ENCODE results near the gene XDH.
A peak's percentile ranks its signal among the peaks of the same experiment; 100 is the strongest.

XDH gene

GRCh38 chr2:31327505-31327904, 87.0 kb downstream of the XDH start:
- DNase-seq, result no peak

GRCh38 chr2:31324016-31324633, 90.4 kb downstream of the XDH start:
- peak in 1 of 2 donors; percentile 45 for DNase-seq

GRCh38 chr2:31322371-31322770, 92.2 kb downstream of the XDH start:
- DNase-seq, result no peak

- DNase-seq, result peak in 1 of 2 donors; percentile 16
Observed at GRCh38 chr2:31319406-31320175, 95.0 kb downstream of the XDH start.

- peak; percentile 30 to 44 for DNase-seq
Observed at GRCh38 chr2:31318361-31319336, 95.9 kb downstream of the XDH start.

- no peak for DNase-seq
Observed at GRCh38 chr2:31317396-31317795, 97.1 kb downstream of the XDH start.

- no peak for DNase-seq
Observed at GRCh38 chr2:31314761-31315160, 99.8 kb downstream of the XDH start.

- no peak for DNase-seq
Observed at GRCh38 chr2:31312898-31313297, 101.6 kb downstream of the XDH start.

- no peak for DNase-seq
Observed at GRCh38 chr2:31304816-31305215, 109.7 kb downstream of the XDH start.

- DNase-seq, result no peak
Observed at GRCh38 chr2:31302940-31303563, 111.5 kb downstream of the XDH start.

GRCh38 chr2:31300309-31300708, 114.2 kb downstream of the XDH start:
- no peak for DNase-seq

- DNase-seq, result no peak
Observed at GRCh38 chr2:31299547-31299946, 115.0 kb downstream of the XDH start.

GRCh38 chr2:31297751-31298150, 116.8 kb downstream of the XDH start:
- peak in 1 of 2 donors; percentile 21 for DNase-seq

GRCh38 chr2:31296641-31297287, 117.8 kb downstream of the XDH start:
- no peak for DNase-seq

GRCh38 chr2:31294196-31294595, 120.3 kb downstream of the XDH start:
- no peak for DNase-seq

- DNase-seq, result no peak
Observed at GRCh38 chr2:31287654-31288053, 126.9 kb downstream of the XDH start.

- DNase-seq, result no peak
Observed at GRCh38 chr2:31286961-31287550, 127.5 kb downstream of the XDH start.

GRCh38 chr2:31286230-31286629, 128.3 kb downstream of the XDH start:
- DNase-seq, result no peak

Measured in CD4-positive, alpha-beta T cell treated with Interleukin-4 for 1 hour (primary cell).